HepG2 (cell line): Measurements from ENCODE around the gene STIP1. TPM values are rescaled to one million over a fixed set of nuclear protein-coding genes. Genes with fewer than 3 reads are reported as not detected.

ENCODE experiments used
- CENPT ChIP-seq: sonication (generic); formaldehyde crosslinking; IDR thresholded peaks from 2 replicates; pipeline ENCODE4 v1.8.0; 2022; ENCODE audit warnings: low read depth, mild to moderate bottlenecking, moderate library complexity, missing genetic modification reagents
- CENPX ChIP-seq: sonication (generic); formaldehyde crosslinking; IDR thresholded peaks from 2 replicates; pipeline ENCODE4 v1.9.0; 2021; ENCODE audit warnings: mild to moderate bottlenecking, missing genetic modification reagents, moderate library complexity
- E2F1 ChIP-seq: sonication (generic); formaldehyde crosslinking; IDR thresholded peaks from 2 replicates; pipeline ENCODE4 v1.5.0; 2020; ENCODE audit warnings: missing genetic modification reagents
- HDAC1 ChIP-seq: sonication (generic); formaldehyde crosslinking; IDR thresholded peaks from 2 replicates; pipeline ENCODE4 v1.5.1; 2020; ENCODE audit warnings: mild to moderate bottlenecking, missing genetic modification reagents
- HNF4A ChIP-seq: sonication (generic); formaldehyde crosslinking; IDR thresholded peaks from 2 replicates; pipeline ENCODE4 v1.4.0; 2020; ENCODE audit warnings: missing genetic modification reagents
- HNRNPL ChIP-seq: fragments of 200-400 bp; formaldehyde crosslinking; IDR thresholded peaks from 2 replicates; pipeline ENCODE4 v1.6.1; 2017; ENCODE audit warnings: mild to moderate bottlenecking, low read depth, low read length
- KDM5B ChIP-seq: sonication (generic); formaldehyde crosslinking; IDR thresholded peaks from 2 replicates; pipeline ENCODE4 v1.4.0; 2020; ENCODE audit warnings: missing genetic modification reagents, mild to moderate bottlenecking, borderline replicate concordance
- KDM6A ChIP-seq: IDR thresholded peaks from 2 replicates; pipeline ENCODE4 v1.6.1; 2016; ENCODE audit warnings: low read depth
- PAX8 ChIP-seq: sonication (generic); formaldehyde crosslinking; IDR thresholded peaks from 2 replicates; pipeline ENCODE4 v1.8.0; 2022; ENCODE audit warnings: mild to moderate bottlenecking, missing genetic modification reagents, borderline replicate concordance
- RARG ChIP-seq: sonication (generic); formaldehyde crosslinking; IDR thresholded peaks from 2 replicates; pipeline ENCODE4 v1.4.0; 2020; ENCODE audit warnings: low read depth, mild to moderate bottlenecking, missing genetic modification reagents
- SMARCC2 ChIP-seq: fragments of 450-650 bp; IDR thresholded peaks from 2 replicates; pipeline ENCODE4 v1.6.1; 2017; ENCODE audit warnings: antibody characterized with exemption, mild to moderate bottlenecking
- TAF1 ChIP-seq: sonication (generic); formaldehyde crosslinking; IDR thresholded peaks from 2 replicates; pipeline ENCODE4 v1.4.0; 2020; ENCODE audit warnings: missing genetic modification reagents
- TARDBP ChIP-seq: sonication (generic); formaldehyde crosslinking; IDR thresholded peaks from 2 replicates; pipeline ENCODE4 v1.8.0; 2022; ENCODE audit warnings: mild to moderate bottlenecking, missing genetic modification reagents
- TBX3 ChIP-seq: fragments of 450-650 bp; IDR thresholded peaks from 2 replicates; pipeline ENCODE4 v1.6.1; 2017; ENCODE audit warnings: antibody characterized with exemption, mild to moderate bottlenecking, inconsistent platforms, borderline replicate concordance
- TEAD3 ChIP-seq: optimal IDR thresholded peaks from 2 replicates; pipeline ENCODE3; 2016; ENCODE audit warnings: borderline replicate concordance
- TFAP4 ChIP-seq: sonication (generic); IDR thresholded peaks from 2 replicates; pipeline ENCODE4 v1.6.1; 2016; ENCODE audit warnings: low read depth, borderline replicate concordance
- TOPORS ChIP-seq: sonication (generic); formaldehyde crosslinking; IDR thresholded peaks from 2 replicates; pipeline ENCODE4 v1.8.0; 2023; ENCODE audit warnings: mild to moderate bottlenecking, missing genetic modification reagents
- TRIM24 ChIP-seq: sonication (generic); formaldehyde crosslinking; IDR thresholded peaks from 2 replicates; pipeline ENCODE4 v1.8.0; 2022; ENCODE audit warnings: mild to moderate bottlenecking, missing genetic modification reagents
- ZFP37 ChIP-seq: sonication (generic); formaldehyde crosslinking; IDR thresholded peaks from 2 replicates; pipeline ENCODE4 v1.4.0; 2020; ENCODE audit warnings: missing genetic modification reagents, borderline replicate concordance
- ZNF17 ChIP-seq: sonication (generic); formaldehyde crosslinking; IDR thresholded peaks from 2 replicates; pipeline ENCODE4 v1.5.0; 2020; ENCODE audit warnings: mild to moderate bottlenecking, missing genetic modification reagents
- ZNF30 ChIP-seq: sonication (generic); formaldehyde crosslinking; IDR thresholded peaks from 2 replicates; pipeline ENCODE4 v1.5.0; 2020; ENCODE audit warnings: mild to moderate bottlenecking, missing genetic modification reagents
- ZNF513 ChIP-seq: sonication (generic); formaldehyde crosslinking; conservative IDR thresholded peaks from 2 replicates; pipeline ENCODE4 v1.5.0; 2020; ENCODE audit warnings: missing genetic modification reagents
- ZNF775 ChIP-seq: sonication (generic); formaldehyde crosslinking; IDR thresholded peaks from 2 replicates; pipeline ENCODE4 v1.4.0; 2020; ENCODE audit warnings: missing genetic modification reagents, mild to moderate bottlenecking, moderate library complexity, borderline replicate concordance
- ZSCAN29 ChIP-seq: sonication (generic); formaldehyde crosslinking; conservative IDR thresholded peaks from 2 replicates; pipeline ENCODE4 v1.4.0; 2020; ENCODE audit warnings: mild to moderate bottlenecking, missing genetic modification reagents
- polyA plus RNA-seq, 8 experiments: library from polyadenylated mRNA; depleted of rRNA in 3 of 8; stranded (reverse) in 7 of 8; unstranded in 1 of 8; fragments of >200 nt; fragmentation: Illumina TruSeq in 4 of 8; extraction: Trizol in 4 of 8; gene quantifications; 2 replicates each; pipeline versions ENCODE4 v1.2.1 to v1.2.3, GENCODE V29; 2011 to 2016; ENCODE audit warnings: low read depth in 4 of 8, missing spikeins in 1 of 8, mixed read lengths in 1 of 8; ENCODE audit not compliant: insufficient read depth in 1 of 8
- total RNA-seq, 5 experiments: library from RNA; depleted of rRNA; stranded (reverse); fragments of >200 nt; fragmentation: Illumina TruSeq; extraction: Trizol; gene quantifications; 2 replicates each; pipeline ENCODE4 v1.2.3, GENCODE V29; 2016; ENCODE audit warnings: low read depth in 1 of 5

The STIP1 gene
- total and polyA plus RNA-seq, 2 of the 13 experiments (the other 11 are each of a cell fraction or from before 2014, with no cell fraction given), result 81.1 to 217 TPM

GRCh38 chr11:64230171-64230984 lies 44.4 kb downstream of the STIP1 start, which contains the start of gene DNAJC4 (continued):
- TF ChIP-seq ZNF30, result no peak
- no peak for TF ChIP-seq ZNF513 (CRISPR knock-in tag)
- no peak for TF ChIP-seq RARG
- no peak for TF ChIP-seq PAX8 (CRISPR knock-in tag)
- no peak for TF ChIP-seq TBX3
- peak; percentile 64; the same call in 1 of the 2 replicates for TF ChIP-seq TFAP4
- TF ChIP-seq KDM6A (CRISPR knock-in tag), result no peak
- TF ChIP-seq TEAD3 (CRISPR knock-in tag), result no peak
- peak; percentile 65; the same call in 1 of the 2 replicates for TF ChIP-seq E2F1 (CRISPR knock-in tag)
- no peak for TF ChIP-seq ZSCAN29 (CRISPR knock-in tag)
- peak; percentile 65 for TF ChIP-seq TAF1 (CRISPR knock-in tag)
- TF ChIP-seq KDM5B (CRISPR knock-in tag), result peak; percentile 78; the same call in 1 of the 2 replicates
- TF ChIP-seq HDAC1 (CRISPR knock-in tag), result peak; percentile 60; the same call in 1 of the 2 replicates
- no peak for TF ChIP-seq ZNF775 (CRISPR knock-in tag)
- TF ChIP-seq SMARCC2, result no peak
- peak; percentile 72 for TF ChIP-seq TARDBP
- TF ChIP-seq ZNF17 (CRISPR knock-in tag), result no peak
- TF ChIP-seq HNRNPL, result 0 out of 2 replicates have a peak, but pooled peaks have one; percentile 11
- TF ChIP-seq CENPT, result no peak
- no peak; the same call in 1 of the 2 replicates for TF ChIP-seq ZFP37
- no peak for TF ChIP-seq CENPX
- TF ChIP-seq HNF4A (CRISPR knock-in tag), result no peak
- 0 out of 2 replicates have a peak, but pooled peaks have one; percentile 70 for TF ChIP-seq TOPORS (CRISPR knock-in tag)
- TF ChIP-seq TRIM24 (CRISPR knock-in tag), result no peak
